ENCODE data around the gene FUNDC2. TPM values are rescaled to one million over a fixed set of nuclear protein-coding genes. Genes with fewer than 3 reads are reported as not detected.

Gene FUNDC2
- total and polyA plus RNA-seq, 2 of the 4 experiments (the other 2 are of a cell fraction): 42.5 to 51.7 TPM

DNA sequence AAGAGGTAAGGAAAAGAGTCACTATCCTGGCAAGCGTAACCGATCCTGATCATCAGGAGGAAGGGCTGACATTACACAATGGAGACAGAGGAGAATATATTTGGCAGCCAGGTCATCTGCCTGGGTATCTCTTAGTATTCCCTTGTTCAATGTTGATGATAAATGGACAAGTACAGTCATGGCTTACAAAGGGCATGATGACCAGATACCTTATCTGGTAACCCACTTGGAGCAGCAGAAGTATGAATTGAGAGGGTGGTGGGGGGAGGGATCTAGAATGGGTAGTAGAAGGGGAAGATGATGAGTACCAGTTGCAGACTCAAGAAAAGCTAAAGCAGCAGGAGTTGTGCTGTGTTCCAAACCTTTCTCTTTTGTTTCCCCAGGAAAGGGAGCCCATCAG, 21.5 kb upstream of the FUNDC2 start:
- no peak overlapping the region for H4K8ac ChIP-seq (ENCODE audit: low read depth in 2 of 2, low read length in 2 of 2)
- ATAC-seq (ENCODE audit: low read depth) (no peak), DNase-seq (no peak)
- BruUV-seq (replicated peaks): no TSS peak
- no CpG with 5 or more reads among the region's 2 CpGs for WGBS, 2 experiments (ENCODE audit: extremely low coverage in 2 of 2, insufficient read length in 1 of 2)
- no peak overlapping the region for H3K4me3 ChIP-seq (ENCODE audit: insufficient read depth, low read depth, low read length)
- dilution Hi-C loops (cut with HindIII; ENCODE audit: low sequenced_read_pairs, unreplicated experiment) (no loop called here), intact Hi-C loops (cut with micrococcal nuclease) (no loop called here), in situ Hi-C loops (cut with MboI; ENCODE audit: low sequenced_read_pairs) (no loop called here)
- no peak overlapping the region for H4K5ac ChIP-seq (ENCODE audit: low read depth, low read length)
- H3K36me3 ChIP-seq (ENCODE audit: control insufficient read depth, insufficient read depth, low read length): no peaks in the 10 kb centered on the region
- no peak overlapping the region for H3K23ac ChIP-seq (ENCODE audit: low read depth, low read length)
- POLR2A ChIA-PET (ENCODE audit: unreplicated experiment): no interaction called here
- H3K18ac ChIP-seq (ENCODE audit: low read depth, low read length): no peak overlapping the region
- H2BK15ac ChIP-seq (ENCODE audit: low read depth, low read length): no peak overlapping the region
- CTCF ChIA-PET: no interaction called here
- H3K27me3 ChIP-seq (ENCODE audit: control insufficient read depth, insufficient read depth, low read length): no peaks in the 10 kb centered on the region
- H3K79me1 ChIP-seq (ENCODE audit: low read depth in 1 of 2, low read length in 2 of 2): no peaks in the 10 kb centered on the region
- H2AK9ac ChIP-seq (replicated peaks; ENCODE audit: low read depth, low read length, poor library complexity): no peak overlapping the region
- H4K20me1 ChIP-seq (ENCODE audit: insufficient read depth, low read length): no peaks in the 10 kb centered on the region
- H3K9me1 ChIP-seq (ENCODE audit: insufficient read depth, low read length): no peaks in the 10 kb centered on the region
- H2AK5ac ChIP-seq (ENCODE audit: low read depth, low read length): no peak overlapping the region
- H4K91ac ChIP-seq (ENCODE audit: insufficient read depth, low read depth, low read length): no peak overlapping the region
- H3K27ac ChIP-seq (ENCODE audit: insufficient read depth, low read length): no peak overlapping the region
- H2BK120ac ChIP-seq (ENCODE audit: low read depth, low read length): no peak overlapping the region
- H3K4me1 ChIP-seq (ENCODE audit: control insufficient read depth, insufficient read depth, low read length): no peaks in the 10 kb centered on the region
- no peak overlapping the region for H2BK20ac ChIP-seq (ENCODE audit: low read depth, low read length)
- 0 out of 2 replicates have a peak, but pooled peaks cover 2% of the 10 kb centered on the region for H3K9me3 ChIP-seq (ENCODE audit: control insufficient read depth, insufficient read depth, low read length)
- H3K9ac ChIP-seq (ENCODE audit: low read depth, low read length): no peak overlapping the region
- H3K14ac ChIP-seq (replicated peaks; ENCODE audit: low read depth, low read length): no peak overlapping the region
- TF ChIP-seq RCOR1 (IDR thresholded peaks at IDR 0.05; ENCODE audit: insufficient replicate concordance, low read length): no peak
- TF ChIP-seq SMC3 (IDR thresholded peaks at IDR 0.05; ENCODE audit: low read depth, low read length): no peak
- no peak for TF ChIP-seq CHD1 (IDR thresholded peaks at IDR 0.05; ENCODE audit: low read depth, low read length)
- no peak for TF ChIP-seq MAFK (IDR thresholded peaks at IDR 0.05; ENCODE audit: low read depth, low read length)
- TF ChIP-seq, protein P1, sequence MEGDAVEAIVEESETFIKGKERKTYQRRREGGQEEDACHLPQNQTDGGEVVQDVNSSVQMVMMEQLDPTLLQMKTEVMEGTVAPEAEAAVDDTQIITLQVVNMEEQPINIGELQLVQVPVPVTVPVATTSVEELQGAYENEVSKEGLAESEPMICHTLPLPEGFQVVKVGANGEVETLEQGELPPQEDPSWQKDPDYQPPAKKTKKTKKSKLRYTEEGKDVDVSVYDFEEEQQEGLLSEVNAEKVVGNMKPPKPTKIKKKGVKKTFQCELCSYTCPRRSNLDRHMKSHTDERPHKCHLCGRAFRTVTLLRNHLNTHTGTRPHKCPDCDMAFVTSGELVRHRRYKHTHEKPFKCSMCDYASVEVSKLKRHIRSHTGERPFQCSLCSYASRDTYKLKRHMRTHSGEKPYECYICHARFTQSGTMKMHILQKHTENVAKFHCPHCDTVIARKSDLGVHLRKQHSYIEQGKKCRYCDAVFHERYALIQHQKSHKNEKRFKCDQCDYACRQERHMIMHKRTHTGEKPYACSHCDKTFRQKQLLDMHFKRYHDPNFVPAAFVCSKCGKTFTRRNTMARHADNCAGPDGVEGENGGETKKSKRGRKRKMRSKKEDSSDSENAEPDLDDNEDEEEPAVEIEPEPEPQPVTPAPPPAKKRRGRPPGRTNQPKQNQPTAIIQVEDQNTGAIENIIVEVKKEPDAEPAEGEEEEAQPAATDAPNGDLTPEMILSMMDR (conservative IDR thresholded peaks at IDR 0.05; ENCODE audit: low read depth, low read length): no peak
- TF ChIP-seq RAD21 (IDR thresholded peaks at IDR 0.05; ENCODE audit: low read length): no peak
- no peak for TF ChIP-seq NFE2L2 (IDR thresholded peaks at IDR 0.05; ENCODE audit: low read depth, low read length)
- TF ChIP-seq CEBPB (IDR thresholded peaks at IDR 0.05; ENCODE audit: low read depth, low read length): no peak
- TF ChIP-seq, protein P2, sequence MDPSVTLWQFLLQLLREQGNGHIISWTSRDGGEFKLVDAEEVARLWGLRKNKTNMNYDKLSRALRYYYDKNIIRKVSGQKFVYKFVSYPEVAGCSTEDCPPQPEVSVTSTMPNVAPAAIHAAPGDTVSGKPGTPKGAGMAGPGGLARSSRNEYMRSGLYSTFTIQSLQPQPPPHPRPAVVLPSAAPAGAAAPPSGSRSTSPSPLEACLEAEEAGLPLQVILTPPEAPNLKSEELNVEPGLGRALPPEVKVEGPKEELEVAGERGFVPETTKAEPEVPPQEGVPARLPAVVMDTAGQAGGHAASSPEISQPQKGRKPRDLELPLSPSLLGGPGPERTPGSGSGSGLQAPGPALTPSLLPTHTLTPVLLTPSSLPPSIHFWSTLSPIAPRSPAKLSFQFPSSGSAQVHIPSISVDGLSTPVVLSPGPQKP (IDR thresholded peaks at IDR 0.05; ENCODE audit: borderline replicate concordance, low read depth, low read length): no peak
- TF ChIP-seq, protein P3, sequence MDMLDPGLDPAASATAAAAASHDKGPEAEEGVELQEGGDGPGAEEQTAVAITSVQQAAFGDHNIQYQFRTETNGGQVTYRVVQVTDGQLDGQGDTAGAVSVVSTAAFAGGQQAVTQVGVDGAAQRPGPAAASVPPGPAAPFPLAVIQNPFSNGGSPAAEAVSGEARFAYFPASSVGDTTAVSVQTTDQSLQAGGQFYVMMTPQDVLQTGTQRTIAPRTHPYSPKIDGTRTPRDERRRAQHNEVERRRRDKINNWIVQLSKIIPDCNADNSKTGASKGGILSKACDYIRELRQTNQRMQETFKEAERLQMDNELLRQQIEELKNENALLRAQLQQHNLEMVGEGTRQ (IDR thresholded peaks at IDR 0.05; ENCODE audit: low read depth, low read length): no peak
- TF ChIP-seq BHLHE40 (IDR thresholded peaks at IDR 0.05; ENCODE audit: low read depth, low read length): no peak
- no peak for TF ChIP-seq MAZ (IDR thresholded peaks at IDR 0.05; ENCODE audit: borderline replicate concordance, low read depth, low read length)
- no peak for TF ChIP-seq MXI1 (IDR thresholded peaks at IDR 0.05; ENCODE audit: borderline replicate concordance, low read depth, low read length)
- no peak for TF ChIP-seq RFX5 (IDR thresholded peaks at IDR 0.05; ENCODE audit: low read depth, low read length)
- no peak for TF ChIP-seq POLR2A (IDR thresholded peaks at IDR 0.05; ENCODE audit: low read depth, low read length)
- no peak for TF ChIP-seq FOS (IDR thresholded peaks at IDR 0.05; ENCODE audit: low read depth, low read length)
- H3K4ac ChIP-seq (ENCODE audit: low read depth, low read length): no peak overlapping the region
- no peak overlapping the region for H3K4me2 ChIP-seq (ENCODE audit: low read depth, low read length)
- H2BK5ac ChIP-seq (ENCODE audit: low read depth, low read length, poor library complexity, severe bottlenecking): no peak overlapping the region
- no peak overlapping the region for H3K56ac ChIP-seq (ENCODE audit: extremely low read depth, insufficient read depth, low read length)
- H2AFZ ChIP-seq (replicated peaks; ENCODE audit: low read length, poor library complexity): no peak overlapping the region

Measured in IMR-90 (cell line).